Measurements from ENCODE around the gene RALGAPA1. TPM values are rescaled to one million over a fixed set of nuclear protein-coding genes. Genes with fewer than 3 reads are reported as not detected.

RALGAPA1 gene
- total and polyA plus RNA-seq, 2 of the 13 experiments (the other 11 are each of a cell fraction or from before 2014, with no cell fraction given): 65.0 to 89.2 TPM

GRCh38 chr14:35678403-35679028, 130.6 kb downstream of the RALGAPA1 start (continued):
- TF ChIP-seq ZBTB25 (CRISPR knock-in tag; IDR thresholded peaks at IDR 0.05) (no peak), HNF4A (CRISPR knock-in tag; IDR thresholded peaks at IDR 0.05) (no peak), MAFF (IDR thresholded peaks at IDR 0.05; ENCODE audit: low read depth, low read length) (peak; percentile 21; the same call in 1 of the 2 replicates), KAT8 (CRISPR knock-in tag; IDR thresholded peaks at IDR 0.05) (no peak), SKI (IDR thresholded peaks at IDR 0.05; ENCODE audit: partially characterized antibody) (no peak), ZNF318 (CRISPR knock-in tag; IDR thresholded peaks at IDR 0.05) (no peak), ZNF781 (CRISPR knock-in tag; IDR thresholded peaks at IDR 0.05; ENCODE audit: borderline replicate concordance, not compliant biosample characterization) (no peak), ATF4 (CRISPR knock-in tag; IDR thresholded peaks at IDR 0.05) (no peak), ZNF503 (CRISPR knock-in tag; IDR thresholded peaks at IDR 0.05) (no peak), JUNB (CRISPR knock-in tag; IDR thresholded peaks at IDR 0.05; ENCODE audit: borderline replicate concordance) (no peak), THRA (CRISPR knock-in tag; IDR thresholded peaks at IDR 0.05; ENCODE audit: borderline replicate concordance) (no peak), ZNF383 (CRISPR knock-in tag; IDR thresholded peaks at IDR 0.05; ENCODE audit: borderline replicate concordance) (no peak), ZNF331 (CRISPR knock-in tag; IDR thresholded peaks at IDR 0.05) (no peak), ZNF576 (CRISPR knock-in tag; IDR thresholded peaks at IDR 0.05) (no peak), MLLT10 (CRISPR knock-in tag; IDR thresholded peaks at IDR 0.05) (no peak)
